Neural crest cell (in vitro differentiated cells): ENCODE results near the gene ADCY9. TPM values are rescaled to one million over a fixed set of nuclear protein-coding genes. Genes with fewer than 3 reads are reported as not detected.

ENCODE experiments used
- DNase-seq: peaks from one replicate; pipeline ENCODE4 v3.0.0; 2021; ENCODE audit warnings: low read depth, mixed read lengths, low spot score
- H3K27ac Mint-ChIP-seq: one replicate; pipeline ENCODE4 v1.8.0; 2021; ENCODE audit warnings: mild to moderate bottlenecking, mixed read lengths; ENCODE audit not compliant: unreplicated experiment
- H3K27me3 Mint-ChIP-seq: 2 replicates; pipeline ENCODE4 v1.8.0; 2021; ENCODE audit warnings: low read depth, mild to moderate bottlenecking, mixed read lengths
- H3K36me3 Mint-ChIP-seq: 2 replicates; pipeline ENCODE4 v1.8.0; 2021; ENCODE audit warnings: low read depth, mild to moderate bottlenecking, mixed read lengths
- H3K4me1 Mint-ChIP-seq: 2 replicates; pipeline ENCODE4 v1.8.0; 2021; ENCODE audit warnings: mixed read lengths
- H3K4me3 Mint-ChIP-seq: one replicate; pipeline ENCODE4 v1.8.0; 2021; ENCODE audit warnings: mild to moderate bottlenecking, mixed read lengths
- H3K9me3 Mint-ChIP-seq: 2 replicates; pipeline ENCODE4 v1.8.0; 2021; ENCODE audit warnings: mixed read lengths
- total RNA-seq: library from RNA; stranded (reverse); gene quantifications from 2 replicates; pipeline ENCODE4 v1.2.1, GENCODE V29; 2021
- TF ChIP-seq, protein P1 (sequence below): fragments of 200-600 bp; sonication (generic); conservative IDR thresholded peaks from 2 replicates; pipeline ENCODE4 v1.5.0; 2021; ENCODE audit warnings: antibody characterized with exemption, mild to moderate bottlenecking

Gene ADCY9
- total RNA-seq, 1 donor from 2014 or later = 11.6 TPM

DNA sequence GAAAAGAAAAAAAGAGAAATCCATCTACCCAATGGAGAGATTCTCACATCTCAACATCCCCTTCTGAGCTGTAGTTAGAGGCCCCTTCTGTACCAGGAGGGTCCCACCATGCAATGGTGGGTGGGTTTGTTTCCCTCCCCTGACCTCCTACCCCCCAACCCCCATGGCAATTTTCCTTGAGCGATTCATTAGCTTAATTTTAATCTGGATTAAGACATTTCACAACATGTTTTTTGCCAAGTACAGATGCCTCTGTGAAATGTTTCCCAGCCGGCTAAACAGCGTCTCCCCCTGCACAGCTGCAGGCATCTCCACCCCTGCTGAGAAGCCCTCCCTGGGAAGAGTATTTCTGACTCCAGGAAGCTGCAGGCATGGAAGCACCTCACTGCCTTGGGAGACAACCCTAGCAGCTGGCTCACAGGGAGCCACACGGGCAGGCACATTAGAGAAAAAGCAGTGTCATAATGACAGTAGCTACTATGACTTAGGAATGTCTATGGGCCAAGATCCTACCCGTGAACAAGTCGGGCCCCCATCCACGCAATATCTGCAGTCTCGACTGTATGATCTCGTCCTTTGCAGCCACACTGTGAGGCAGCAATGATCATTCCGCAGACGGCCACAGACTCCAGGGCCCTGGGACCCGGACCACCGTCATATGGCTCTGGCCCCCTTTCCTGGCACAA lies 117.3 kb downstream of the ADCY9 start:
- H3K27me3 Mint-ChIP-seq = no peaks in the 10 kb centered on the region
- H3K36me3 Mint-ChIP-seq = no peaks in the 10 kb centered on the region
- TF ChIP-seq, protein P1, sequence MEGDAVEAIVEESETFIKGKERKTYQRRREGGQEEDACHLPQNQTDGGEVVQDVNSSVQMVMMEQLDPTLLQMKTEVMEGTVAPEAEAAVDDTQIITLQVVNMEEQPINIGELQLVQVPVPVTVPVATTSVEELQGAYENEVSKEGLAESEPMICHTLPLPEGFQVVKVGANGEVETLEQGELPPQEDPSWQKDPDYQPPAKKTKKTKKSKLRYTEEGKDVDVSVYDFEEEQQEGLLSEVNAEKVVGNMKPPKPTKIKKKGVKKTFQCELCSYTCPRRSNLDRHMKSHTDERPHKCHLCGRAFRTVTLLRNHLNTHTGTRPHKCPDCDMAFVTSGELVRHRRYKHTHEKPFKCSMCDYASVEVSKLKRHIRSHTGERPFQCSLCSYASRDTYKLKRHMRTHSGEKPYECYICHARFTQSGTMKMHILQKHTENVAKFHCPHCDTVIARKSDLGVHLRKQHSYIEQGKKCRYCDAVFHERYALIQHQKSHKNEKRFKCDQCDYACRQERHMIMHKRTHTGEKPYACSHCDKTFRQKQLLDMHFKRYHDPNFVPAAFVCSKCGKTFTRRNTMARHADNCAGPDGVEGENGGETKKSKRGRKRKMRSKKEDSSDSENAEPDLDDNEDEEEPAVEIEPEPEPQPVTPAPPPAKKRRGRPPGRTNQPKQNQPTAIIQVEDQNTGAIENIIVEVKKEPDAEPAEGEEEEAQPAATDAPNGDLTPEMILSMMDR = no peak
- no peak for DNase-seq
- no peaks in the 10 kb centered on the region for H3K9me3 Mint-ChIP-seq
- peaks cover 12% of the 10 kb centered on the region for H3K4me1 Mint-ChIP-seq
- H3K27ac Mint-ChIP-seq = no peak overlapping the region
- no peak overlapping the region for H3K4me3 Mint-ChIP-seq

DNA sequence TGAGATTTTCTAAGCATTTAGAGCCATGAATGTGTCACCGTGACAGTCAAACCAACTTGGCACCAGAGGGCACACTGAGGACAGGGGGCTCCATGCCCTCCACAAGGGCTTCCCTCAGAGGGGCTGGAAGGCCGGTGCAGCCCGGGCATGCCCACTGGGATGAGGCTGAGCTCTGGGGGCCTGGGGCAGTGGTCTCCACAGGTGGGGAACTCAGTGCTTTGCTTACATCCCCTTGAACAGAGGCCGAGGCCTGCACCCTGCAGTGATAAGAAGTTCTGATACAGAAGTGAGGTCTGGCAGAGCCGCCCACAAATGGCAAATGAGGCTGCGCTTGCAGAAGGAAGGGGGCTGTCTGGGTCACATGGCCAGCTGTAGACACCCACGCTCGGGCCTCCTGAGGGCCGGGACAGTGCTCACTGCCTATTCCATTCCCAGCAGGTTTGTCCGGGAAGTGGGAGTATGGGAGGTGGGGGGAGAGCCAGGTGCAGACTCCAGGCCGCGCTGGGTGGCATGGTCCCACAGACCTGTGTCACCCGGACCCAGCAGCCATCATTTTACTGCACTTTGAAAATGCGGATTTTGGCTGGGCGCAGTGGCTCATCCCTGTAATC lies 118.9 kb downstream of the ADCY9 start:
- no peak overlapping the region for H3K27ac Mint-ChIP-seq
- no peak overlapping the region for H3K4me3 Mint-ChIP-seq
- no peak for DNase-seq
- peaks cover 12% of the 10 kb centered on the region for H3K4me1 Mint-ChIP-seq
- H3K9me3 Mint-ChIP-seq = no peaks in the 10 kb centered on the region
- H3K36me3 Mint-ChIP-seq = no peaks in the 10 kb centered on the region
- no peaks in the 10 kb centered on the region for H3K27me3 Mint-ChIP-seq
- TF ChIP-seq, protein P1 = no peak

DNA sequence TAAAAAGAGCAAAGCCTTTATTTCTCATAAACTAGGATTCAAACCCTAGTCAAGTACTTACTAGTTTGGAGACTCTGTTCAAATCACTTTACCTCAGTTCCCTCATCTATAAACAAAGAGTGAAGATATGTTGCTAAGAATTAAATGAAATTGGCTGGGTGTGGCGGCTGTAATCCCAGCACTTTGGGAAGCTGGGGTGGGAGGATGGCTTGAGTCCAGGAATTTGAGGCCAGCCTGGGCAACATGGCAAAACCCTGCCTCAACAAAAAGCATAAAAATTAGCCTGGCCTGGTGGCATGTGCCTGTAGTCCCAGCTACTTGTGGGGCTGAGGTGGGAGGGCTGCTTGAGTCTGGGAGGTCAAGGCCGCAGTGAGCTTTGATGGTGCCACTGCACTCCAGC lies 121.2 kb downstream of the ADCY9 start:
- H3K9me3 Mint-ChIP-seq = no peaks in the 10 kb centered on the region
- no peak overlapping the region for H3K4me3 Mint-ChIP-seq
- H3K27me3 Mint-ChIP-seq = no peaks in the 10 kb centered on the region
- TF ChIP-seq, protein P1 = no peak
- H3K27ac Mint-ChIP-seq = no peak overlapping the region
- H3K36me3 Mint-ChIP-seq = no peaks in the 10 kb centered on the region
- no peak for DNase-seq
- peaks cover 12% of the 10 kb centered on the region for H3K4me1 Mint-ChIP-seq

DNA sequence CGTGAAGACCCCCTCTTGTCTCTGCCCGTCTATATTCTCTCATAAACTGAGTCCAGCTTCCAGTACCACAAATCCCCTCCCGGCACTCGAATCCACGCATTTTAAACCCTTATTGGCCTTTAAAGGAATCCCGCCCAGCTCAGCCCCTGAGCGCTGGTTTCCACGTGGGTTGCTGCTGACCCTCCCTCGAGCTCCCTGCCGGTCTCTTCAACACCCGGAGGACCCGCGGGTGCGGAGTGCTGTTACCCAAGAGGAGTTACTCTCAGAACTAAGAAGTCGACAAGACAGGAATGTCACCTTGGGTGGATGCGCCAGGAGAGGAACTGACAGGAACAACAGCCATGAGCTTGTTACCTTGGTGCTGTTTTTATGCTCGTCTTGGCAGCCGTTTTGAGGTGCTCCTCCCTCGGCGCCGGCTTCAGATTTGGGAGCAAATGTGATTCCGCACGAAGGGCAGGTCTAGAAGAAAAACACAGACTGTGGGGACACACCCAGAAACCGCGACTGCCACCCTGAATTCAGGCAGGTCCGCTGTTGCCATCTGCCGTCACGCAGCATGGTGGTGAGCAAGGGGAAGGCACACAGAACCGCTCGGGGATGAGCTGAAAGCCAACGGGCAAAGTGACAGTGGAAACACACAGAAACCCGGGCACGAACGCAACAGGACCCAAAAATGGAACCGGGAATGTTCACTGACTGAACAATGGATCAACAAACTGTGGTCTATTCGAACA lies 123.0 kb downstream of the ADCY9 start:
- H3K4me1 Mint-ChIP-seq = no peaks in the 10 kb centered on the region
- TF ChIP-seq, protein P1 = no peak
- DNase-seq = no peak
- H3K4me3 Mint-ChIP-seq = no peak overlapping the region
- no peaks in the 10 kb centered on the region for H3K27me3 Mint-ChIP-seq
- H3K9me3 Mint-ChIP-seq = no peaks in the 10 kb centered on the region
- H3K27ac Mint-ChIP-seq = no peak overlapping the region
- H3K36me3 Mint-ChIP-seq = no peaks in the 10 kb centered on the region

DNA sequence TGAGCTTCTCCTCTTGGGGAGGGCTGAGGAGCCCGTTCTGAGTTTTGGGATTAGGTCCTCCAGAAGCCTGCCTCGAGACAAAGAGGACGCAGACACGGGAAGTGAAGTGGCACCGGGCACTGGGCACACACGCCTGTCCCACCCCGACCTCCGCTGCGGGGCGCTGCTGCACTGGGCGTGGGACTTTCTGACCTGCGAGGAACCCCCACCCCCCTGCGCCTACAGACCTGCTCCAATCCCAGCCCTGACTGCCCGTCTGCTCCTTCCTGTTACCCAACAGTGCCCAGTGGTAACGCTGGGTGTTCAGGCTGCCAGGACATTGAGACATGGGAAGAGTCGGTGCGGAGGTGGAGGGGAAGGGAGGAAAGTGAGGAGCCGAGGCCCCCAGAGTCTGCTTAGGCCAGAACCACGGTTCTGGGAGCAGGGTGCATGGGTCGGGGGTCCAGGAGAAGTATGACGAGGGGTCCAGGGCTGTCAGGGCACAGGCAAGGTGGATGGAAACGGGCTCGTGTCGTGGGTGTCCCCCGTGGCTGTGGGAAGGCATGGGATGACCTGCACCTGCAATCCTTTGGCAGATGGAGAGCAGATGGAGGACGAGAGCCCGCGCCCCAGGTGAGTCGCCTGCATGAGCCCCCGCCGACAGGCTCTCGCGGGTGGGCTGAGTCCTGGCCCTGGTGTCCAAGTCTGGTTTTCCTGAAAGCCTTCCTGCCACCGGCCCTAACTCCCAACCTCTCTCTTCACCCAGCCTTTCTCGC lies 123.8 kb downstream of the ADCY9 start:
- TF ChIP-seq, protein P1 = no peak
- no peak for DNase-seq
- H3K9me3 Mint-ChIP-seq = no peaks in the 10 kb centered on the region
- no peaks in the 10 kb centered on the region for H3K4me1 Mint-ChIP-seq
- no peaks in the 10 kb centered on the region for H3K27me3 Mint-ChIP-seq
- H3K27ac Mint-ChIP-seq = no peak overlapping the region
- H3K36me3 Mint-ChIP-seq = no peaks in the 10 kb centered on the region
- no peak overlapping the region for H3K4me3 Mint-ChIP-seq
